ENCODE measurements around the gene C1QTNF12.
A peak's percentile ranks its signal among the peaks of the same experiment; 100 is the strongest.

C1QTNF12 gene

GRCh38 chr1:1229770-1230169 is 16.8 kb downstream of the C1QTNF12 start:
- no peak for DNase-seq (ENCODE audit: low read depth in 2 of 2, low spot score in 1 of 2)

GRCh38 chr1:1228596-1229321 is 17.8 kb downstream of the C1QTNF12 start:
- DNase-seq (ENCODE audit: low read depth in 2 of 2, low spot score in 1 of 2): no peak

GRCh38 chr1:1228187-1228586 is 18.3 kb downstream of the C1QTNF12 start:
- DNase-seq (ENCODE audit: low read depth in 2 of 2, low spot score in 1 of 2): no peak

GRCh38 chr1:1227386-1227785 is 19.1 kb downstream of the C1QTNF12 start:
- no peak for DNase-seq (ENCODE audit: low read depth in 2 of 2, low spot score in 1 of 2)

- DNase-seq (ENCODE audit: low read depth in 2 of 2, low spot score in 1 of 2): no peak
Observed at GRCh38 chr1:1226566-1227362, 19.8 kb downstream of the C1QTNF12 start.

- no peak for DNase-seq (ENCODE audit: low read depth in 2 of 2, low spot score in 1 of 2)
Observed at GRCh38 chr1:1225913-1226312, 20.6 kb downstream of the C1QTNF12 start.

- DNase-seq (ENCODE audit: low read depth in 2 of 2, low spot score in 1 of 2): no peak
Observed at GRCh38 chr1:1225238-1225845, 21.2 kb downstream of the C1QTNF12 start.

- no peak for DNase-seq (ENCODE audit: low read depth in 2 of 2, low spot score in 1 of 2)
Observed at GRCh38 chr1:1223891-1224290, 22.6 kb downstream of the C1QTNF12 start.

- DNase-seq (ENCODE audit: low read depth in 2 of 2, low spot score in 1 of 2): no peak
Observed at GRCh38 chr1:1223321-1223720, 23.2 kb downstream of the C1QTNF12 start.

GRCh38 chr1:1222575-1223225 is 23.8 kb downstream of the C1QTNF12 start:
- no peak for DNase-seq (ENCODE audit: low read depth in 2 of 2, low spot score in 1 of 2)

GRCh38 chr1:1221887-1222574 is 24.5 kb downstream of the C1QTNF12 start:
- DNase-seq (ENCODE audit: low read depth in 2 of 2, low spot score in 1 of 2): no peak

GRCh38 chr1:1220197-1220596 is 26.3 kb downstream of the C1QTNF12 start:
- DNase-seq (ENCODE audit: low read depth in 2 of 2, low spot score in 1 of 2): no peak

GRCh38 chr1:1219341-1219740 is 27.2 kb downstream of the C1QTNF12 start:
- DNase-seq (ENCODE audit: low read depth in 2 of 2, low spot score in 1 of 2): peak in 1 of 2 donors; percentile 19

GRCh38 chr1:1218524-1219200 is 27.9 kb downstream of the C1QTNF12 start:
- DNase-seq (ENCODE audit: low read depth in 2 of 2, low spot score in 1 of 2): no peak

- DNase-seq (ENCODE audit: low read depth in 2 of 2, low spot score in 1 of 2): no peak
Observed at GRCh38 chr1:1217621-1218523, 28.6 kb downstream of the C1QTNF12 start.

- DNase-seq (ENCODE audit: low read depth in 2 of 2, low spot score in 1 of 2): peak in 1 of 2 donors; percentile 9
Observed at GRCh38 chr1:1216770-1217620, 29.5 kb downstream of the C1QTNF12 start.

- DNase-seq (ENCODE audit: low read depth in 2 of 2, low spot score in 1 of 2): no peak
Observed at GRCh38 chr1:1215881-1216605, 30.5 kb downstream of the C1QTNF12 start.

All from stimulated activated CD8-positive, alpha-beta memory T cell treated with anti-CD3 and anti-CD28 coated beads, Interleukin-4, amount 100 ng/mL, for 1 hour (primary cell).